A549 treated with AZD2906 at 1 μM for 4 hours (cell line): Measurements from ENCODE around the gene SIVA1. TPM values are rescaled to one million over a fixed set of nuclear protein-coding genes. Genes with fewer than 3 reads are reported as not detected.

ENCODE experiments used
- total RNA-seq: library from RNA; stranded (reverse); fragments of 200-300 nt; extraction: Qiagen RNA extraction; gene quantifications from 5 replicates; pipeline ENCODE4 v1.2.3, GENCODE V29; 2022

Gene SIVA1
- 139 to 225 TPM (median 204 TPM) in 5 replicates for total RNA-seq

DNA sequence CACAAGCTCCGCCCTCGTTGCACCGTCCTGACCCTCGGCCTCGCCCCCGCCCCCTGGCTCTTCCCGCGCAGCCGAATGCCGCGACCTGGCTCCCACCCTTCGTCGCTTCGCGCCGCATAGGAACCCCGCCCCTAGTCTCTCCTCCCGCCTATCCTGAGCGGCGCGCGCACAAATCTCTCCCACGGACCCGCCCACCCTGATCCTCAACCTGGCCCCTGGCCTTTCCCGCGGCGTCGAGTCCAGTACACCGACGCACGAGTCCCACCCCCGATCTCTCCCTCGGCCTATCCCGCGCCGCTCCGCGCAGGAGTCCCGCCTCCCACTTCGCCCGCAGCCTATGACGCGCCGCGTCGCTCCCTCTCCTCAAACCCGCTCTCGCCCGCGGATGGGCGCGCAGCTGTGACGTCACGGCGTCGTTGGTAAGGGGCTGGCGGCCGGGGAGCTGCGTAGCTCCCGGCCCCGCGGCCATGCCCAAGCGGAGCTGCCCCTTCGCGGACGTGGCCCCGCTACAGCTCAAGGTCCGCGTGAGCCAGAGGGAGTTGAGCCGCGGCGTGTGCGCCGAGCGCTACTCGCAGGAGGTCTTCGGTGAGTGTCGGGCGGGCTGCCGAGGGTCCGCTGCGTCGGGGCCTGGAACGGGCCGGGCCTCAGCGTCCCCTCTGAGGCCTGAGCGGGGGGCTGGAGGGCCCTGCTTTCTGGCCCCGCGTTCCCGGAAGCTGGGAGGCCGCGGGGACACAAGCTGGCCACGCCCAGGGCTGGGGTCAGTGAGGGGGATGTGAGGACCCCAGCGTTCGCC is at the start of gene SIVA1:
Gene SIVA1, plus strand, starts transcription at position 413 of the 793 bp plus-strand sequence. Its CDS starts 55 bp downstream, at position 468.

DNA sequence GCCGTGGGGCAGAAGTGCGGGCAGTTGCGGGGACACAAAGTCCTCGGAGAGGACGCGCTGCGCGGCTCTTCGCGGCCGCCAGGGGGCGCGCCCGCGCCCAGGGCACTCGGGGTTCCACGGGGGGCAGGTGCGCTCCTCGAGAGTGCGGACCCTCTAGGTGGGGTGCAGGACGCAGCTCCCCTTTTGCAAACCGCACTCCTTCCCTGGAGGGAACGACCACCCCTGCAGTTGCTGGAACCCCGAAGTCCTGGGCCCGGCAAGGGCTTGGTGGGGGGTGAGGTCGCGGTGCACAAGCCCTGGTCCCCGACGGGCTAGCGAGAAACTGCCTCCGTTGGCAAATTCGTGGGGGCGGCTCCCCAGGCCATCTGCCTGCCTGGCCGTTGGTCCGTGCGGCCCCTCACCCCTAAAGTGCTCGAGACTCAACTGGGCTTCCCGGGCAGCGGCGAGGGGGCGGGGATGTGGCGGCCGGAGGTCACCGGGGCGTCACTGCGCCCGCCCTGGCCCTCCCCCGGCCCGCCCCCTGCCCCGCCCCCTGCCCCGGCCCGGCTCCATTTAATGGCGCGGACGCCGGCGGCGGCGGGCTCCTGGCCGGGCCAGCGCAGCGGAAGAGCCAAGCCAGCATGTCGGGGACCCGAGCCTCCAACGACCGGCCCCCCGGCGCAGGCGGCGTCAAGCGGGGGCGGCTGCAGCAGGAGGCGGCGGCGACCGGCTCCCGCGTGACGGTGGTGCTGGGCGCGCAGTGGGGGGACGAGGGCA is 29.1 kb upstream of the SIVA1 start, which contains the start of gene ADSS1:
Gene ADSS1, plus strand, starts transcription at position 579 of the 756 bp plus-strand sequence. Its CDS starts 42 bp downstream, at position 621.

GRCh38 chr14:104794993-104795780 is 42.2 kb downstream of the SIVA1 start, which contains the start of gene AKT1:
Gene AKT1 (minus strand): TSS chr14:104795748. CDS start chr14:104792643, 3,105 bp downstream.

DNA sequence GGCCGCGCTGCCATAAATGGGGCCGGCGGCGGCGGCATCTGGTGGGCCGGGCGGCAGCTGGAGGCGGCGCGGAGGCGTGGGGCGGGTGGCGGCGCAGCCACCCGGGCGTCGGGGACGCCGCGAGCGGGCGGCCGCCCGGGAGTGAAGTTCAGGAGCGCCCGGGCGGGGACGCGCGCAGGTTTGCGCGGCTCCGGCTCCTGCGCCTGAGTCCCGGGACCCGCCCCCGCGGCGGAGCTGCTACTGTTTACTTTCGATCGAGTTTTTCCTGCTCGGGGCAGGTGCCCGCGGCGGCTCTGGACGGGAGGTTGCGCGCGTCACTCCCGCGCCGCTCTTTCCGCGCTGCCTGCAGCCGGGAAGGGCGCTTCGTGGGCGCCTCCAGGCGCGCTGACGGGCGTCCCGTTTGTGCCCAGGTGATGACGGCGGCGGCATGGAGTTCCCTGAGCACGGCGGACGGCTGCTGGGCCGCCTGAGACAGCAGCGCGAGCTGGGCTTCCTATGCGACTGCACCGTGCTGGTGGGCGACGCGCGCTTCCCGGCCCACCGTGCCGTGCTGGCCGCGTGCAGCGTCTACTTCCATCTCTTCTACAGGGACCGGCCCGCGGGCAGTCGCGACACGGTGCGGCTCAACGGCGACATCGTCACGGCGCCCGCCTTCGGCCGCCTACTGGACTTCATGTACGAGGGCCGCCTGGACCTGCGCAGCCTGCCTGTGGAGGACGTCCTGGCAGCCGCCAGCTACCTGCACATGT is 48.0 kb downstream of the SIVA1 start, which contains the start of gene ZBTB42:
Gene ZBTB42, plus strand, starts transcription at position 331 of the 749 bp plus-strand sequence. Its CDS starts 97 bp downstream, at position 428.

Other genes starting within 250 kb of the SIVA1 start
- not detected in 5 replicates for gene C14orf180, start 173.4 kb upstream of the SIVA1 start, total RNA-seq
- 0.29 to 0.54 TPM (median 0.39 TPM) in 5 replicates for gene TMEM179, start 148.4 kb upstream of the SIVA1 start, total RNA-seq
- 73.0 to 125 TPM (median 121 TPM) in 5 replicates for gene INF2, start 63.5 kb upstream of the SIVA1 start, total RNA-seq
- gene ADSS1, start 28.9 kb upstream of the SIVA1 start, total RNA-seq: 4.8 to 7.7 TPM (median 6.6 TPM) in 5 replicates
- gene AKT1, start 42.6 kb downstream of the SIVA1 start, total RNA-seq: 85.9 to 106 TPM (median 100 TPM) in 5 replicates
- 2.4 to 3.3 TPM (median 3.0 TPM) in 5 replicates for gene ZBTB42, start 48.0 kb downstream of the SIVA1 start, total RNA-seq
- 18.0 to 27.3 TPM (median 23.5 TPM) in 5 replicates for gene CEP170B, start 112.1 kb downstream of the SIVA1 start, total RNA-seq
- 0.05 to 0.15 TPM (median 0.09 TPM) in 5 replicates for gene PLD4, start 171.7 kb downstream of the SIVA1 start, total RNA-seq
- gene AHNAK2, start 225.2 kb downstream of the SIVA1 start, total RNA-seq: 188 to 232 TPM (median 198 TPM) in 5 replicates
- gene CLBA1, start 232.6 kb downstream of the SIVA1 start, total RNA-seq: 14.6 to 18.0 TPM (median 15.8 TPM) in 5 replicates